Measurements from ENCODE around the gene PC. TPM values are rescaled to one million over a fixed set of nuclear protein-coding genes. Genes with fewer than 3 reads are reported as not detected.
A peak's percentile ranks its signal among the peaks of the same experiment; 100 is the strongest.

The PC gene
- total and polyA plus RNA-seq, 9 of the 15 experiments (the other 6 are each of a cell fraction or from before 2014, with no cell fraction given): 0.94 to 38.0 (median 8.7) TPM

GRCh38 chr11:66891851-66892660 is 66.1 kb downstream of the PC start (continued):
- peak; percentile 77 for TF ChIP-seq BRD9 (IDR thresholded peaks at IDR 0.05; ENCODE audit: low read depth, partially characterized antibody)
- no peak for TF ChIP-seq IFI16 (CRISPR knock-in tag; IDR thresholded peaks at IDR 0.05)
- TF ChIP-seq HNRNPK (IDR thresholded peaks at IDR 0.05; ENCODE audit: low read depth, low read length, poor library complexity, severe bottlenecking): no peak
- no peak for TF ChIP-seq ETS2 (tag; IDR thresholded peaks at IDR 0.05; ENCODE audit: borderline replicate concordance, poor library complexity, severe bottlenecking)
- TF ChIP-seq CSDE1 (IDR thresholded peaks at IDR 0.05): no peak
- TF ChIP-seq EWSR1 (IDR thresholded peaks at IDR 0.05; ENCODE audit: borderline replicate concordance, low read depth, partially characterized antibody): no peak
- peak; percentile 49; the same call in 1 of the 2 replicates for TF ChIP-seq ZNF589 (CRISPR knock-in tag; IDR thresholded peaks at IDR 0.05; ENCODE audit: low read depth)
- TF ChIP-seq BCOR (IDR thresholded peaks at IDR 0.05): peak; percentile 66
- TF ChIP-seq SIN3B (IDR thresholded peaks at IDR 0.05; ENCODE audit: low read depth): no peak
- no peak; the same call in 1 of the 2 replicates for TF ChIP-seq TOE1 (IDR thresholded peaks at IDR 0.05; ENCODE audit: borderline replicate concordance)
- no peak for TF ChIP-seq TOE1 (CRISPR knock-in tag; IDR thresholded peaks at IDR 0.05; ENCODE audit: borderline replicate concordance, low read depth)
- peak; percentile 75 for TF ChIP-seq NFE2L1 (tag; IDR thresholded peaks at IDR 0.05; ENCODE audit: borderline replicate concordance, low read depth)
- TF ChIP-seq HEY1 (CRISPR knock-in tag; IDR thresholded peaks at IDR 0.05; ENCODE audit: borderline replicate concordance): no peak
- TF ChIP-seq REST (IDR thresholded peaks at IDR 0.05; ENCODE audit: borderline replicate concordance): peak; percentile 61; the same call in 1 of the 2 replicates
- no peak for TF ChIP-seq REST (CRISPR knock-in tag; IDR thresholded peaks at IDR 0.05; ENCODE audit: low read depth)
- peak; percentile 37; the same call in 1 of the 2 replicates for TF ChIP-seq POLR2A (conservative IDR thresholded peaks at IDR 0.05)
- TF ChIP-seq HBP1 (CRISPR knock-in tag; IDR thresholded peaks at IDR 0.05): no peak
- no peak for TF ChIP-seq ZZZ3 (IDR thresholded peaks at IDR 0.05)
- no peak for TF ChIP-seq ILK (tag; IDR thresholded peaks at IDR 0.05; ENCODE audit: borderline replicate concordance, low read depth)
